Astrocyte of the cerebellum (primary cell): ENCODE results near the gene RFX6.
"Not testable (repeated sequence)": the region's sequence is repeated elsewhere in the genome, so short reads cannot be mapped to it uniquely, and the experiment has no call there.

ENCODE experiments used
- DNase-seq: peaks from one replicate; pipeline ENCODE4 v3.0.0-alpha.2; 2011; ENCODE audit warnings: low read depth
- H3K4me3 ChIP-seq: 2 replicates; pipeline ENCODE4 v1.5.1; 2011; ENCODE audit warnings: mild to moderate bottlenecking, low read depth, low read length, moderate library complexity
- CTCF ChIP-seq: IDR thresholded peaks from 2 replicates; pipeline ENCODE4 v1.5.1; 2012; ENCODE audit warnings: low read length, low read depth, moderate library complexity, mild to moderate bottlenecking; ENCODE audit errors: missing control alignments
- in situ Hi-C: cut with HindIII; loops from 2 replicates; pipeline ENCODE4 v1.10.0; 2017; ENCODE audit warnings: low sequenced_read_pairs

RFX6 gene

GRCh38 chr6:116876635-116877611 is at the start of gene RFX6:
Gene RFX6, plus strand, starts transcription at chr6:116877242. Its CDS starts 34 bp downstream, at chr6:116877276.
- TF ChIP-seq CTCF = no peak
- DNase-seq = no peak
- peak within 1 kb of the TSS; percentile 25 for H3K4me3 ChIP-seq
- in situ Hi-C loops = no loop called here

GRCh38 chr6:116827561-116828240 is 49.3 kb upstream of the RFX6 start:
- in situ Hi-C loops = no loop called here
- no peak for TF ChIP-seq CTCF
- DNase-seq = no peak
- H3K4me3 ChIP-seq = no peak overlapping the region

GRCh38 chr6:116828983-116829382 is 48.1 kb upstream of the RFX6 start, which contains the start of gene GPRC6A:
Gene GPRC6A, minus strand, starts transcription at chr6:116829083. Its CDS starts 70 bp downstream, at chr6:116829013.
- no peak for DNase-seq
- no peak within 1 kb of the TSS for H3K4me3 ChIP-seq
- no peak for TF ChIP-seq CTCF
- in situ Hi-C loops = no loop called here

- in situ Hi-C loops, H3K4me3 ChIP-seq: not testable (repeated sequence)
Observed at GRCh38 chr6:116834526-116834925, 42.5 kb upstream of the RFX6 start.

GRCh38 chr6:116836606-116837342 is 40.3 kb upstream of the RFX6 start:
- DNase-seq = no peak
- in situ Hi-C loops = no loop called here
- TF ChIP-seq CTCF = no peak
- H3K4me3 ChIP-seq = no peak overlapping the region

More at GRCh38 chr6:116834526-116834925, 42.5 kb upstream of the RFX6 start:
- not testable (repeated sequence) for DNase-seq

- TF ChIP-seq CTCF = no peak
- DNase-seq = peak; percentile 15
- H3K4me3 ChIP-seq = no peak overlapping the region
- in situ Hi-C loops = no loop called here
Observed at GRCh38 chr6:116840091-116840490, 37.0 kb upstream of the RFX6 start.
